NCI-H2029 (cell line): Measurements from ENCODE around the gene CADPS.
"Not testable (repeated sequence)": the region's sequence is repeated elsewhere in the genome, so short reads cannot be mapped to it uniquely, and the experiment has no call there.

Experiments
- DNase-seq: peaks from one replicate; lab custom pipeline; 2025; lab: John Stamatoyannopoulos, UW

The CADPS gene

DNA sequence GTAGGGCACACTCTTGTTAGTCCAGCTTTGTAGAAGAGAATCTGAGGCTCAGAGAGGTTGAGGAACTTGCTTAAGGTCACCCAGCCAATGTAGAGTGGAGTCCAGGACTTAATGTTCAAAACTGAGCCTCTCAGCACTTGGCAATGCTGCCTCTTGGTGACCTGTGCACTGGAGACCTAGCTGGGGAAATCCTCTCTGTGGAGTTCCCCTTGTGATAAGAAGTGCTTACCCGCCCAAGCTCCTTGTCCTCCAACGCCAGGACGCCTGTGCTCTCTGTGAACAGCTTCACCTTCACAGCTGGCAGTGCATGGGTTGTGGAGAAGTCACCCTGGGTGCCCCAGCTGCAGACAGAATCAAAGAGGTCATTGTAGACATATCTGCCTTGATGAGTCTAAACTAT lies 282.8 kb downstream of the CADPS start:
- no peak for DNase-seq

DNA sequence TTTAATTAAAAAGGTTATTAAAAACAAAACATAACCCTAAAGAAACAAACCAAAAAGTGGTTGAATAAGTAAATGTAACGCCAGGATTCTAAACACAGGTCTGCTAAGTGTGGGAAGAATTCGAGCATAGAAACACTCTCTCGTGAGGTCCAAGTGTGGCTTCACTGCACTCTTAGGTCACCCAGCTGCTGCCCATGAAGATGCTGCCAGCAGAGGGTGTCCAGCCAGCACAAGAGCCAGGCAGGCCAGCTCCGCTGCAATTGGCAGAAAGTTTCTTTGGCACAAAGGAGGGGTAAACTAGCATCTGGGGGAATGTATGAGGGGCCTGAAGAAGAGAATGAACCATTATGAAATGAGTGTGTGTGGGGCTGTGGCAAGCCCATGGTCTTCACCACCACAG lies 286.1 kb downstream of the CADPS start:
- no peak for DNase-seq

DNA sequence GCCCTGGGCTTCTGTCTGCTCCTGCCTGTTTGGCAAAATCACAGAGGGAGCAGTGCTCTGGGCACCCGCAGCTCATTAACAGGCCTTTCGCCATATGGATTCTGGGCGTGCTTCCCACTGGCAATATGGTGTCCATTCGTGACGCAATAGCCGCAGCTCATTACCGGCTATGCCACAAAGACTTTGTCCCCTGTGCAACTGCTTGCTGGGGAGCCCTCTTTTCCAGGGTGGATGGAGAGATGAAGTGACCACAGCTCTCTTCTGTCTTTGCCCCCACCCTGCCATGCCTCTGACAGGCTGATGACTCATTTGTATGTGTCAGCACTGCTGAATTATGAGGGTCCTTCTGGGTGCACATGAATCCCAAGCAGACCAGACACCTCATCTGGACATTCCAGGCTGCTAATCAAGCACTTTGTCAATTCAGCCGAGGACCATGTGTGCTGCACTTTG lies 287.6 kb downstream of the CADPS start:
- no peak for DNase-seq

DNA sequence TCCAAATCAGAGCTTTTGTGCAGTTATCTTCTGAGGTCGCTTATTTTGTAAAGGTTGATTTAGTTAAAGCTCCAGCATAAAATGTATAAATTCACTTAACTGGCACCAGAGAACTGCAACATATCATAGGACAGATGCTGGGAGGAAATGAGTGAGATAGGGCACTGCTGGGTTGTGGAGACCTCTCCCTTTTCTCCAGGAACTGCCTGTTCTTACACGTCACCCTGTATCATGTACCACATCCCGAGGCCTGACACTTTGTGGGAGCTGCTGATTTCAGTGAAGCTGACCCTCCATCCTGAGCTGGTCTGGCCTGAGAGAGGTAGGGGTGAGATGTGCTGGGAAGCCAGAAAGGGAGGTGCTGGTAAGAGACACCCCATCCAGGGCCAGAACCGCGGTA lies 288.0 kb downstream of the CADPS start:
- DNase-seq, result no peak

DNA sequence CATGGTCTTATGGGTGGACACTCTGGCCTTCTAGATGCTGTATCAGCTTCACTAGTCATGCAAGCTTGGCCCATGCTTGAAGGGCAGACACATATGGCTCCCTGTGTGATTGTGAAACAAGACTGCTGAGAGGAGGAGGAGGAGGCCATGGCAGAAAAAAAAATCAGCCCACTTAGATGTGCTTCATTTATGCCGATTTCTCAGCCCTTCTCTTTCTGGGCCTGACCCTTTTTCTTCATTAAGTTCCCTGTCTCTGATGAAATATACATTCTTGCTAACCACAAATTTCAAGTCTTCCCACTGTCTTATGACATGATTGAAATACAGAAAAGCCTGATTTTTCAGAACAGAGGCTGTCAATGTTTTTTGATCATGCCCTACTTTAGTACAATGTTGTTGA lies 288.9 kb downstream of the CADPS start:
- no peak for DNase-seq

DNA sequence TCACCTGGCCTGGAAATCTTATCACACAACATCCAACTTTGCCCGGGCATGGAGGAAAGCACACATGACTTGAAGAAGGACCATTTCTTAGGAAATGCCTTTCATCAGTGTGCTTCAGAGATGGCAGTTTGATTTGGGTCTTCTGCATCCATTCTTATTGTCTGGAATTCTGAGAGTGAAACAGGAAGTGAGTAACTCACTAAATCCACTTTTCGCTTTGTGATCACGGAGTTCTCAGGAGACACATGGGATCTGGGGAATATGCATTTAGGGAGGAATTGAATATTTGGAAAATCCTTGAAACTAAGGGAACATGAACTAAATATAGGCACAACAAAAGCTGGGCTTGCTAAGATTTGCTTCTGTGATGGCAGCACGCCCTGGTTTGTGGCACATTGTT lies 289.4 kb downstream of the CADPS start:
- DNase-seq, result no peak

DNA sequence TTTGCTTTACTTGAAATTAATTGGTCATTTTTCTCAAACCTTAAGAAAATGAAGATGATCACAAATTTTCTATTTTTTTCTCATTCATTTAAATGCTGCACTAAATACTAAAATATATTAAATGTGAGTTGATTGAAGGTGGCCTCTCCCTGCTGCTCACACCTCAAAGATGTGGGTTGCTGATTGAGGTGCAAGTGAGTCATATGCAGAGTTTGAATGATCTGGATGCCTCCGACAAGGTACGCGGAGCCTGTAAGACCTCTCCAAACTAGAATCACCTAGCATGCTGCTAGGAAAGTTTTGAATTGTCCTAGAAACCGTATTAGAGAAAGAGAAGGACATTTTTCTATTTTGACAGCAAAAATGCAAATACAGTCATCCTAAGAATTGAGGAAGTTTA lies 290.6 kb downstream of the CADPS start:
- DNase-seq, result no peak

DNA sequence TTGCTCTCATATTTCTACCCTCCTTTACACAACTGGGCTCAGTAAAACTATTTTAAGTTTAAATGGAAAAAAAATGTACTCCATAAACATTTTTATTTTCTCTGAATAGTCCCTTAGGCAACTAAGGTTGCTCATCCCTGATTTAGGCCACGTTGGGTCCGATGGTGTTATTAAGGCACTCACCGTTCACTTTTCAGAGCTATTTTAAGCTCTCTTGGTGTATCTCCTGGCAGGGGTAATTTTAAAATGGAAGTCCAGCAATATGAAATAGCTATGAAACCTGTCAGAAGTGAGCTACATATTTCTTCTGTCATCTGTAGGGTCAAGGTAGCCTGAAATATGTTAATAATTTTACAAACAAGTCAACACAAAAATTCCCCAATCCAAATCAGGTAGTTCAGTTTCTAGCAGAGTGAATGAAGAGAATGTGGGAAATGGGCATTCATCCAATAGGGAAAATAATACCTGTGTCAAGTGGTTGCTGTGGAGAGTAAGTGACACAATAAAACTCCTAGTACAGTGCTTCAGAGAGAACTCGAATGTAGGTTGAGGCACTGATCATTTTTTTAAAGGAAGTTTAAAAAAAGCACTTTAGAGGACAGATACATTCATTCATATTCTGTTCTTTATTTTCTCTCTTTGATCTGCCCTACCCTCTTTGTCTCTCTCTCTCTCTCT lies 292.6 kb downstream of the CADPS start:
- peak; percentile 43 for DNase-seq

DNA sequence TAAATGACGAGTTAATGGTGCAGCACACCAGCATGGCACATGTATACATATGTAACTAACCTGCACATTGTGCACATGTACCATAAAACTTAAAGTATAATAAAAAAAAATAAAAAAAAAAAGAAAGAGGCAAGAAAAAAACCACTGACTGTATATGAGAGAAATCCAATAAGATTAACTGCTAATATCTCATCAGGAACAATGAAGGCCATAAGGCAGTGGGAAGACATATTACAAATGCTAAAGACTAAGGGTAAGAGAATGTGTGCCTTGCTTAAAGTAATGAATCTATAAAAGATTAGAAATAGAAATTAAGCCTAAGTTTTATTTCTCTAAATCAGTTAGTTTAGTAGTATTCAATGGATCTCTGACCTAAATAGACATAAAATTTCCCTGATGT lies 294.7 kb downstream of the CADPS start:
- DNase-seq, result not testable (repeated sequence)

DNA sequence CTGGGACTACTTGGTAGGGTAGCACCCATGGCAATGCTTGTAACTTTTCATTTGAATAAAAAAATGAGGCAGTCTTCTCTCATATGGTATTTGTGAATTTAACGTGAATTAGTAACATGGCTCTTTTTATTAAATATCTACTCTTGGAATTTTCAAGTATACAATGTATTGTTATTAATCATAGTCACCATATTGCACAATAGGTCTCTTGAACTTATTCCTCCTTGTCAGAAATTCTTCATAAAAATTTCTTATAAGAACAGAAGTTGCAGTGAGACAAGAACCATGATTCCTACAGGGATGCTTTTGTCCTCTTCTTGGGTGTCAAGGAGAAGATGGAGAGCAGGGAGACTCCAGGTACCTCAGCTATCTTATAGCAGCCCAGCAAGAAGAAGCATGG lies 298.1 kb downstream of the CADPS start:
- DNase-seq, result no peak

DNA sequence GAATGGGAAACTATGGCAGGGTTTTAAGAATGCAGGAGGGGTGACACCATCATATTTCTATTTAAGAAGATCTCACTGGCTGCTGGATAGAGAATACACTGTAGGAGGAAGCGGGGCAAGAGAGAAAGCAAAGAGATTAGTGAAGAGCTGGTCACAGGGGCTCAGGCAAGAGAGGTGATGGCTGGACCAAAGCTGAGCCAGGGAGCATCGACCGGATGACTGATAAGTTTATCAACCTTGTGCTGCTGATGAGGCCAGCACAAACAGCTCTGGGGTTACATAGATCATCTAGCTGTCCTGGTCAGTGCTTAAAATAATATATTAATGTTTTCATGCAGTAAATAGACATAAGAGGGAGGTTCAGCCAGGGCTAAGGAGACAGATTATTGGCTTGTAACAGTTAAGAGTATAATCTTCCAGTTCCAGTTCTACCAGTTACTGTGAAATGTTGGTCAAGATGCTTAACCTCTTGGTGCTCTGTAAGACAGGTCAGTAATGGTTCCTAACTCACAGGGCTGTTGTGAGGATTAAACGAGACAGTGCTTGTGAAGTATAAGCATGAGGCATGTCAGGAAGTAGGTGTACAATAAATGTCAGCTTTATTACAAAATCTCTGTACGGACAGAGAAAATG lies 300.8 kb downstream of the CADPS start:
- DNase-seq, result no peak

DNA sequence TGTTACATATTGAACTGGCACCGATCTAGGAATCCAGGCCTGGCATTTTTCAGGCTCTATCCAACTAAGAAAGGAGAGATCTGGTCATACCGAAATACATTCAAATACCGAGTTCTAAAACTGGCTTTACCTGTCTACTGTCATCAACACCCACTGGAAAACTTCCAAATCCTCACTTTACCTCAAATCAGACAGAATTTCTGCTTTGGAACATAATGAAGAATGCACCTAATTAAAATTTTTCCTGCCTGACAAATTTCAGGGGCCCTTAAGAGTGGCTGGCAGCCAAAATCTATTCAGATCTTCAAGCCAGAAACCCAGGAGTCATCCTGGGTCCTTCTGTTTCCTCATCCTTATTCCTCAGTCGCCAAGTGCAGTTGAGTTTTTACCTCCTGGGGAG lies 303.3 kb downstream of the CADPS start:
- no peak for DNase-seq

DNA sequence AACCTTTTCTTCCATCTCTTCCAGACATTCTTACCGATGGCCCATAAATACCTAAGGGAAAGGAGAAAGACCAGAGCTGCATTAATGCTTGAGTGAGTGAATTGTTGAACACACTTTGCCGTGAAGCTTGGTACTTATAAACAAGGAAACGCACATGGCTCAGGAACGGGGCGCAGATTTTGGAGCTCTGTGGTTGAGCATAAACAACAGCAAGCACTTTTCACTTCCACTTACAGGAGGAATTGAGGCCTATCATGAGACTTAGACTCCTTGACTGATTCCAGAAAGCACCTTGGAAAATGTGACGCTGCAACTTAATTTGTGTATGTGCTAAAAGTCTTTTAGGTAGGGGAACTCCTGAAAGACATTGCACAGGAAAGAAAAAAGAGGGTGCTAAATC lies 304.3 kb downstream of the CADPS start:
- DNase-seq, result no peak

DNA sequence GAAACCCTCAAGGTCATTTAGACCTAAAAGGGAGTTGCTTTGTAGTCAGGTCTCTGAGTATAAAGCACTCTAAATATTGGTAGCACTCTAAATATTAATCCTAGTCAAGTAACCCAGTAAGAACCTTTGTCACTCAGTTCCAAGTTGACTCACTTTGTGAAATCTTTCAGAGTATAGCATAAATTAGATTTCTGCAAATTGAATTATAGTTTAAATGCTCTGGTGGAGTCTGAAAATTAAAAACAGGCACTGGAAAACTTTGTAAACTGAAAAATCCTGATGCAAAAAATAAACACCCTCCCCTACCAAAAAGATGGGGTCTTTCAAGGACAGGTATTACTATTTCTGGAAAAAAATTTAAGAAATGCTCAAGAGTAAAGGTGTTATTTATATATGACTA lies 305.6 kb downstream of the CADPS start:
- DNase-seq, result no peak

DNA sequence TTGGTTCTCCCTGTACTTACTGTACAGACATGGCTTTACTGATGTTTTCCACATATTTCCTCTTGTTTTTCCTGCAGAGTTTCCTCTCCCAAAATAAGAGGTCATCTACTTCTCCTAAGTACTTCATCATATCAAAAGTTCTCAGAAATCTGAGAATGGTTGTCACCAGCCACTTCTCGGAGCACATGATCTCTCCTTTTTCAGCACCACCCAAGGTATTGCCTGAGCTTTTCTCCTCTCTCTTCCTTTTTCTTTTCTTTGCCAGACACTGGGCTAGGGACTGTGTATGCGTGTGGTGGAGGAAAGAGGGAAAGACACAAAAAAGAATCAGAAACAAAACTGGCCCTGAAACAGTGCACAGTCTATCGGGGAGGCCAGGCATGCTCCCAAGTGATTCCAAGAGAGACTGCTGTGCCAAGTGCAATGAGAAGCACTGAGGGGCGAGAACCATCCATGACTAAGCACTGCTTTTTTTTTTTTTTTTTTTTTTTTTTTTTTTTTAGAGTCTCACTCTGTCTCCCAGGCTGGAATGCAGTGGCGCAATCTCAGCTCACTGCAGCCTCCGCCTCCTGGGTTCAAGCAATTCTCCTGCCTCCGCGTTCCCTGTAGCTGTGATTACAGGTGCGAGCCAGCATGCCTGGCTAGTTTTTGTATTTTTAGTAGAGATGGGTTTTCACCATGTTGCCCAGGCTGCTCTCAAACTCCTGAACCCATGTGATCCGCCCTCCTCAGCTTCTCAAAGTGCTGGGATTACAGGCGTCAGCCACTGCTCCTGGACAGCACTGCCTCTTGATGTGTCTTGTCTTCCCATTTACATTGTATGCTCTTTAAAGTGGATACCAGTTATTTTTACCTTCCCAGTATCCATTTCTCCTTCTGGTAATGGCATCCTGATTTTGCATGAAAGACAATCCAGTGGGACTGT lies 307.9 kb downstream of the CADPS start:
- no peak for DNase-seq

DNA sequence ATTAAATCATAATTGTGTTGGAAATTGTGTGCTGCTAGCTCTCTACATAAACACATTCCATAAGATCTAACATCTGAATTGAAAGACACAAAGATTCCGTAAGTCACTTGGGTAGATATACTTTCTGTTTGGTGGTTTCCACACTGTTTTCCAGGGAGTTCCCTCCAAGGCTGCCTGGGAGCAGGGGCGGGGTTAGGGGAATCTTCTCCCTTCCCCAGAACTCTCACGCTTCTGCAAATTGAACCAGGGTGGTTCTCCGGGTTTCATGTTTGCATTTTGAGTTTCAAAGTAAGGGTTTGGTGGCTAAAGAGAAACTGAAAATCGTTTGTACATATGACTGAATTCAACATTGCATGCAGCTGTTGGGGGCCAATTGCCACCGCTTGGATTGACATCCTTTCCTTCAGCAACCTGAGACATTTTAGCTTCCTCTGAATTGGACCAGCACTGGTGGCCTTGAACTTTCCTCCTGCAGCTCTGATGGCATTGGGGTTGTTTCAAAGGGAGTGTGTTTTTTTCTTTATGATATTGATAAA lies 309.1 kb downstream of the CADPS start:
- DNase-seq, result no peak

DNA sequence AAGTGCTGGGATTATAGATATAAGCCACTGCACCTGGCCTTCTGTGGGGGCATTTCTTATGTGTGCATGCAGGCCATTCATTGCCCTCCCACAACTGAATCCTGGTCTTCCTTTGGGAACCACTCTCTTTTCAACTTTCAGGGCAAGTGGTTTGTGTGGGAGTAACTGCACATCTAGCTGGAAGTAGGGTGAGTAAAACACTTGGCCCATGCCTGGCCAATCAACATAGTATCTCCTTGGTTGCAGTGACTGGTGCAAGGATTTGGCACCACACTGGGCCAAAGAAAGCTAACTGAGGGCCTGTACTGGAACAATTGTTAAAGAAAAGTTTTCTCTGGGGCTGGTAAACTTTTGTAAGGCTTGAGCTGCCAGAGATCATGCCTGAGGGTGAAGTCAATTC lies 312.6 kb downstream of the CADPS start:
- no peak for DNase-seq

DNA sequence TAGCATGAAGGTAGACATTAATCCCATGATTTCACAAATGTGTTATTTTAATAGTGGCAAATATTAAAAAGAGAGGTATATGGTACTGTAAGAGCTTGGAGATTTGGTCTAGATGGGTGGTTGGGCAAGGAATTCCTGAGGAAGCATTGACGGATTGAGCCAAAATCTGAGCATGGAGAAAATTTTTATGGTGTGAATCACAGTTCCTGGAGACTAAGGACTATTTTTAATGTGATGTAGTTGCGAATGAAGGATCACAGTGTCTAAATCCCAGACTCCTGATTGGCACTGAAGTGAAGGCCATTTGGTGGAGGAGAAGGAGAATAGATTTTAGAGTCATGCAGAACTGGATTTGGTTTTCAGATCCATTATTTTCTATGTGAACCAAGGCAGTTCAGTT lies 313.2 kb downstream of the CADPS start:
- no peak for DNase-seq

DNA sequence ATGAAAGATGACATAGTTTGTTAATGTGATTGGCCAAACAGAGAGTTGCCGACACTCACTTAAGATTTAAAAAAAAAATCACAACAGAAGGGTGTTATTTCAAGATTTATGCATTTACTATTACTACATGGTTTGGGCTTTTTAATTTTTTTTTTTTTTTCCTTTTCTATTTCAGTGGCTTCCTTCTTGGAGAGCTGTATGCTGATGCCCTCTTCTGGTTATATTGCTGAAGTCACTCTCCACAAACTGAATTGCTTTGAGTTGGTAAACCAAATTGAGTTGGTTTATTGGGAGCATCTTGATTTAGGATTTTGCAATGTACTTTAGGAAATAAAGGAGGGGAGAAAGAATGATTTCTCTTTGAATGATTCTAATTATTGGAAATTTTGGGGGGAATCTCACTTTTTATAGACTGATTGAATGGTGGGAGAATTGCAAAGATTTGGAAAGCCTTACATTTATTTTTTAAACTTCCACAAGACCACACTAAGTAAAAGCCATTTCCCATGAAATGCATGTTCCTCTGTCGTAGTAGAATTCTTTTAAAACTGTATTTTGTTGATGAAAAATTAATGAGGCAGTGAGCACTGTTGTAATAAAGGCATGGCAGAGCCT lies 315.3 kb downstream of the CADPS start:
- peak; percentile 10 for DNase-seq

DNA sequence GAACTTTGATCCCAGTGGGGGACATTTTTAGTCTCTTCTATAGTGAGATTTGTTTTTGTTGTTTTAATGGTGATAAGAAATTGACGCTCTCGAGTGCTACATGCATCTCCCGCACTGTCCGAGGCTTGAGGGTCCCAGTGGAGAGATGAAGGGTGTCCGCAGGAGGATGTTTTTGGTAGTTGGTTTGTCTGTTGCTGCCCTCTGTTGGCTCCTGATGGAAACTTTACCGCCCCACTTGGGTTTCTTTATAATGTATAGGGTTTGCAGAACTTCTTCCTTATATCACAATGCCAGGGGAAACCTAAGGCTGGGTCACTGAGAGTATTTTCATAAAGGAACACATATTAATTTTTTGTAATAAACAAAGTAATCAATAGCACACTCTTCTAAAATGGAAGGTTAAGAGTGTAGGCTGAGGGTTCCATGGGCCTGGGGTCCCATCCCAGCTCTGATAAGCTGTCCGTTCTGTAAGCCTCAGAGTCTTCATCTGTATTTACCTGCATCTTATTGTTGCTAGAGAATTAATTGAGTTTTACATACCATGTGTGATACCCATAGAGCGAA lies 316.6 kb downstream of the CADPS start:
- no peak for DNase-seq

DNA sequence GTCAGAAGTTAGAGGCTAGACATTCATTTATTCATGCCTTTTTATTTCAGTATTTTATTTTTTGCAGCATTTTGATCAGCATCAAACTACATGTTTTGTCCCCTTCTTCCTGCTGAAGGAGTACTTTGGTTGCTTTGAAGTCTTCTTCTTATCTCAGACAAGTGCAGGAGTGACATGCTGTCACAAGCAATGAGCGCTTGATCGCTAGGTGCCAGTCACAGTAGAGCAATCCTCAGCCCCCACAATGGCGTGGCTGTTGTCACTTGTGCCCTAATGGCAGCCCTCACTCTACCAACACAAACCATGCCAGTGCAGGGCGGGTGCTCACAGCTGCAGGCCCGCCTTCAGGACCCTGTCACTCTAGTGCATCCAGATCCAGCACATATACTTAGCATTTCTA lies 317.2 kb downstream of the CADPS start:
- DNase-seq, result no peak

DNA sequence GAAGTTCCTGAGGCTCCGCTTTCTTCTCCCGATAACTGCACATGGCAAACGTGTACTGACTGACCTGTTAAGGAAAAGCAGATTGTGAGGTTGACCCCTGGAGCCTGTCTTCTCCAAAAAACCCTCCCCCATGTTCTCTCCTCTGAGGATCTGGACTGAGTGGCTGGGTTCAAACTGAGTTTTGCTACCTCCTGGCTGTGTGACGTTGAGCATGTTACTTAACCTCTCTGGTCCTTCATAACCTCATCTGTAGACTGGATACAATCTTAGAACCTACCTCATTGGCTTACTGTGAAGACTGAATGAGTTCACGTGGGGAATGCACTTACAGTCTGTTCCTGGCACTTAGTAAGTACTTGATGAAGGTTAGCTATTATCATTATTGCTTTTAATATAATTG lies 317.8 kb downstream of the CADPS start:
- no peak for DNase-seq
